NB4 (cell line): ENCODE results near the gene HECA.

ENCODE experiments used
- DNase-seq: peaks from one replicate; pipeline ENCODE4 v3.0.0; 2010; ENCODE audit warnings: low read depth
- H3K4me3 ChIP-seq: one replicate; pipeline ENCODE4 v1.5.1; 2011; ENCODE audit warnings: mild to moderate bottlenecking, low read depth, low read length, moderate library complexity
- CTCF ChIP-seq: IDR thresholded peaks from one replicate; pipeline ENCODE4 v1.5.1; 2012; ENCODE audit warnings: low read depth, low read length
- MAX ChIP-seq: IDR thresholded peaks from 2 replicates; pipeline ENCODE4 v1.6.1; 2011; ENCODE audit warnings: low read depth, low read length
- MYC ChIP-seq: IDR thresholded peaks from 2 replicates; pipeline ENCODE4 v1.6.1; 2011; ENCODE audit warnings: low read depth, low read length
- POLR2A ChIP-seq: IDR thresholded peaks from 2 replicates; pipeline ENCODE4 v1.6.1; 2011; ENCODE audit warnings: mild to moderate bottlenecking; ENCODE audit not compliant: insufficient read length; ENCODE audit errors: extremely low read depth

HECA gene

GRCh38 chr6:139152088-139152891 lies 17.4 kb downstream of the HECA start:
- DNase-seq: no peak
- no peak overlapping the region for H3K4me3 ChIP-seq
- TF ChIP-seq MYC (no peak), POLR2A (no peak), CTCF (no peak)

GRCh38 chr6:139152892-139153271 lies 18.0 kb downstream of the HECA start:
- no peak overlapping the region for H3K4me3 ChIP-seq
- no peak for DNase-seq
- TF ChIP-seq MYC (no peak), POLR2A (no peak), CTCF (no peak), MAX (no peak)

- no peak for TF ChIP-seq CTCF
- no peak for TF ChIP-seq MAX
- TF ChIP-seq MYC: no peak
- TF ChIP-seq POLR2A: no peak
- no peak overlapping the region for H3K4me3 ChIP-seq
- DNase-seq: no peak
These were observed 19.0 kb downstream of the HECA start for GRCh38 chr6:139153855-139154254.

GRCh38 chr6:139154881-139155547 lies 20.1 kb downstream of the HECA start:
- DNase-seq: peak; percentile 29
- TF ChIP-seq POLR2A (no peak), CTCF (no peak), MAX (no peak), MYC (no peak)
- no peak overlapping the region for H3K4me3 ChIP-seq

- TF ChIP-seq CTCF: no peak
- TF ChIP-seq MYC: no peak
- TF ChIP-seq POLR2A: no peak
- TF ChIP-seq MAX: no peak
- H3K4me3 ChIP-seq: no peak overlapping the region
- DNase-seq: no peak
These were observed 21.2 kb downstream of the HECA start for GRCh38 chr6:139156102-139156501.
